Upper lobe of right lung (tissue), 1 donor: ENCODE data around the gene PLPP3. TPM values are rescaled to one million over a fixed set of nuclear protein-coding genes. Genes with fewer than 3 reads are reported as not detected.
A peak's percentile ranks its signal among the peaks of the same experiment; 100 is the strongest.

Experiments
- ATAC-seq: fragments of 200-7000 bp; cut with Tn5 transposase; one replicate; pipeline ENCODE4 v1.9.1; 2020; ENCODE audit warnings: mild to moderate bottlenecking, moderate library complexity
- DNase-seq: peaks from one replicate; pipeline ENCODE4 v3.0.0-alpha.2; 2020
- H3K27ac ChIP-seq: fragments of 200-600 bp; one replicate; pipeline ENCODE4 v1.8.0; 2022
- H3K27me3 ChIP-seq: fragments of 200-600 bp; one replicate; pipeline ENCODE4 v1.8.0; 2022; ENCODE audit warnings: mild to moderate bottlenecking
- H3K36me3 ChIP-seq: fragments of 200-600 bp; one replicate; pipeline ENCODE4 v1.8.0; 2022
- H3K4me1 ChIP-seq: fragments of 200-600 bp; one replicate; pipeline ENCODE4 v1.8.0; 2022
- H3K4me3 ChIP-seq: fragments of 200-600 bp; one replicate; pipeline ENCODE4 v1.8.0; 2022; ENCODE audit warnings: mild to moderate bottlenecking
- H3K9me3 ChIP-seq: fragments of 200-600 bp; one replicate; pipeline ENCODE4 v1.8.0; 2022
- CTCF ChIP-seq: fragments of 200-600 bp; IDR thresholded peaks from one replicate; pipeline ENCODE4 v1.8.0; 2022; ENCODE audit warnings: antibody characterized with exemption
- intact Hi-C: fragments of 100-400 bp; cut with DNase I; formaldehyde crosslinking; loops from one replicate; pipeline ENCODE4 v1.11.0; 2022
- total RNA-seq: library from RNA; stranded (reverse); fragmentation: NEBNext Ultra II Directional; extraction: Animal tissue kit (Norgen Biotek cat#: 25700); gene quantifications from one replicate; pipeline ENCODE4 v1.2.1, GENCODE V29; 2021
- donor health status: DM: no; HTN: yes; CAD: no; lungs with severe emphysema.

The PLPP3 gene
- total RNA-seq, 1 donor from 2014 or later: 124 TPM

- no peak for ATAC-seq
Observed at GRCh38 chr1:56551691-56552090, 27.7 kb downstream of the PLPP3 start.

GRCh38 chr1:56550859-56551188 is 28.5 kb downstream of the PLPP3 start:
- no peaks in the 10 kb centered on the region for H3K9me3 ChIP-seq
- ATAC-seq (no peak), DNase-seq (no peak)
- H3K27ac ChIP-seq: no peak overlapping the region
- H3K4me3 ChIP-seq: no peak overlapping the region
- TF ChIP-seq CTCF: no peak
- no peaks in the 10 kb centered on the region for H3K36me3 ChIP-seq
- H3K27me3 ChIP-seq: no peaks in the 10 kb centered on the region
- H3K4me1 ChIP-seq: peaks cover 25% of the 10 kb centered on the region
- intact Hi-C loops: no loop called here

More at GRCh38 chr1:56551691-56552090, 27.7 kb downstream of the PLPP3 start:
- intact Hi-C loops: no loop called here
- Histone ChIP-seq H3K4me1 (peaks cover 25% of the 10 kb centered on the region), H3K27me3 (no peaks in the 10 kb centered on the region), H3K4me3 (no peak overlapping the region), H3K36me3 (no peaks in the 10 kb centered on the region), H3K27ac (no peak overlapping the region), H3K9me3 (no peaks in the 10 kb centered on the region)
- TF ChIP-seq CTCF: no peak
- no peak for DNase-seq

GRCh38 chr1:56550138-56550858 is 29.1 kb downstream of the PLPP3 start:
- H3K36me3 ChIP-seq: no peaks in the 10 kb centered on the region
- H3K4me3 ChIP-seq: no peak overlapping the region
- no peak overlapping the region for H3K27ac ChIP-seq
- intact Hi-C loops: no loop called here
- no peaks in the 10 kb centered on the region for H3K27me3 ChIP-seq
- no peak for ATAC-seq
- no peak for DNase-seq
- H3K4me1 ChIP-seq: peaks cover 25% of the 10 kb centered on the region
- H3K9me3 ChIP-seq: no peaks in the 10 kb centered on the region
- TF ChIP-seq CTCF: no peak

- DNase-seq: no peak
- TF ChIP-seq CTCF: no peak
- H3K27ac ChIP-seq: no peak overlapping the region
- intact Hi-C loops: no loop called here
- H3K27me3 ChIP-seq: no peaks in the 10 kb centered on the region
- no peaks in the 10 kb centered on the region for H3K36me3 ChIP-seq
- no peak overlapping the region for H3K4me3 ChIP-seq
- no peak for ATAC-seq
- H3K9me3 ChIP-seq: no peaks in the 10 kb centered on the region
- peaks cover 19% of the 10 kb centered on the region for H3K4me1 ChIP-seq
Observed at GRCh38 chr1:56548571-56548970, 30.8 kb downstream of the PLPP3 start.

GRCh38 chr1:56547977-56548376 is 31.4 kb downstream of the PLPP3 start:
- no peak for TF ChIP-seq CTCF
- H3K27me3 ChIP-seq: no peaks in the 10 kb centered on the region
- intact Hi-C loops: no loop called here
- H3K4me1 ChIP-seq: peaks cover 17% of the 10 kb centered on the region
- ATAC-seq (peak; percentile 42), DNase-seq (no peak)
- H3K36me3 ChIP-seq: no peaks in the 10 kb centered on the region
- H3K4me3 ChIP-seq: no peak overlapping the region
- H3K27ac ChIP-seq: no peak overlapping the region
- no peaks in the 10 kb centered on the region for H3K9me3 ChIP-seq

- DNase-seq: no peak
- no peak overlapping the region for H3K4me3 ChIP-seq
- H3K27me3 ChIP-seq: no peaks in the 10 kb centered on the region
- no peak overlapping the region for H3K27ac ChIP-seq
- TF ChIP-seq CTCF: no peak
- peaks cover 17% of the 10 kb centered on the region for H3K4me1 ChIP-seq
- H3K9me3 ChIP-seq: no peaks in the 10 kb centered on the region
- intact Hi-C loops: no loop called here
- no peaks in the 10 kb centered on the region for H3K36me3 ChIP-seq
- no peak for ATAC-seq
Observed at GRCh38 chr1:56547473-56547872, 31.9 kb downstream of the PLPP3 start.
